Ishikawa (cell line): Measurements from ENCODE around the gene LRRC45.

Experiments
- CEBPB ChIP-seq: IDR thresholded peaks from 2 replicates; pipeline ENCODE4 v1.6.1; 2012
- CREB1 ChIP-seq: IDR thresholded peaks from 2 replicates; pipeline ENCODE4 v1.6.1; 2012; ENCODE audit warnings: low read depth
- EGR1 ChIP-seq: IDR thresholded peaks from 2 replicates; pipeline ENCODE4 v1.6.1; 2012
- EP300 ChIP-seq: IDR thresholded peaks from 2 replicates; pipeline ENCODE4 v1.6.1; 2012; ENCODE audit warnings: borderline replicate concordance
- FOXM1 ChIP-seq: IDR thresholded peaks from 2 replicates; pipeline ENCODE4 v1.6.1; 2012; ENCODE audit warnings: low read depth, borderline replicate concordance
- TAF1 ChIP-seq: IDR thresholded peaks from 2 replicates; pipeline ENCODE4 v1.6.1; 2012; ENCODE audit warnings: low read depth, mild to moderate bottlenecking
- TCF12 ChIP-seq: IDR thresholded peaks from 2 replicates; pipeline ENCODE4 v1.6.1; 2012; ENCODE audit warnings: low read depth
- ZBTB7A ChIP-seq: IDR thresholded peaks from 2 replicates; pipeline ENCODE4 v1.6.1; 2012; ENCODE audit warnings: low read depth
- TF ChIP-seq, protein P1 (sequence below): IDR thresholded peaks from 2 replicates; pipeline ENCODE4 v1.6.1; 2012; ENCODE audit warnings: low read depth, mild to moderate bottlenecking

- TF ChIP-seq TCF12 (no peak), ZBTB7A (no peak), EP300 (no peak), EGR1 (no peak), FOXM1 (no peak), CEBPB (no peak), CREB1 (no peak), TAF1 (no peak)
- TF ChIP-seq, protein P1, sequence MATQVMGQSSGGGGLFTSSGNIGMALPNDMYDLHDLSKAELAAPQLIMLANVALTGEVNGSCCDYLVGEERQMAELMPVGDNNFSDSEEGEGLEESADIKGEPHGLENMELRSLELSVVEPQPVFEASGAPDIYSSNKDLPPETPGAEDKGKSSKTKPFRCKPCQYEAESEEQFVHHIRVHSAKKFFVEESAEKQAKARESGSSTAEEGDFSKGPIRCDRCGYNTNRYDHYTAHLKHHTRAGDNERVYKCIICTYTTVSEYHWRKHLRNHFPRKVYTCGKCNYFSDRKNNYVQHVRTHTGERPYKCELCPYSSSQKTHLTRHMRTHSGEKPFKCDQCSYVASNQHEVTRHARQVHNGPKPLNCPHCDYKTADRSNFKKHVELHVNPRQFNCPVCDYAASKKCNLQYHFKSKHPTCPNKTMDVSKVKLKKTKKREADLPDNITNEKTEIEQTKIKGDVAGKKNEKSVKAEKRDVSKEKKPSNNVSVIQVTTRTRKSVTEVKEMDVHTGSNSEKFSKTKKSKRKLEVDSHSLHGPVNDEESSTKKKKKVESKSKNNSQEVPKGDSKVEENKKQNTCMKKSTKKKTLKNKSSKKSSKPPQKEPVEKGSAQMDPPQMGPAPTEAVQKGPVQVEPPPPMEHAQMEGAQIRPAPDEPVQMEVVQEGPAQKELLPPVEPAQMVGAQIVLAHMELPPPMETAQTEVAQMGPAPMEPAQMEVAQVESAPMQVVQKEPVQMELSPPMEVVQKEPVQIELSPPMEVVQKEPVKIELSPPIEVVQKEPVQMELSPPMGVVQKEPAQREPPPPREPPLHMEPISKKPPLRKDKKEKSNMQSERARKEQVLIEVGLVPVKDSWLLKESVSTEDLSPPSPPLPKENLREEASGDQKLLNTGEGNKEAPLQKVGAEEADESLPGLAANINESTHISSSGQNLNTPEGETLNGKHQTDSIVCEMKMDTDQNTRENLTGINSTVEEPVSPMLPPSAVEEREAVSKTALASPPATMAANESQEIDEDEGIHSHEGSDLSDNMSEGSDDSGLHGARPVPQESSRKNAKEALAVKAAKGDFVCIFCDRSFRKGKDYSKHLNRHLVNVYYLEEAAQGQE: no peak
Observed at GRCh38 chr17:82041144-82041814, 18.2 kb downstream of the LRRC45 start.
